RWPE2 (cell line): ENCODE results near the gene HIRIP3.

ENCODE experiments used
- ATAC-seq: fragments of 200-7000 bp; cut with Tn5 transposase; 3 replicates; pipeline ENCODE4 v1.9.1; 2021; ENCODE audit warnings: low read depth
- DNase-seq: peaks from one replicate; pipeline ENCODE4 v3.0.0-alpha.2; 2020; ENCODE audit warnings: low spot score
- H3K27ac ChIP-seq: fragments of 450-650 bp; 2 replicates; pipeline ENCODE4 v1.5.1; 2017; ENCODE audit warnings: mild to moderate bottlenecking; ENCODE audit not compliant: poor library complexity, severe bottlenecking
- H3K27me3 ChIP-seq: fragments of 250-450 bp; sonication (Bioruptor Pico); 2 replicates; pipeline ENCODE4 v1.5.1; 2021; ENCODE audit warnings: mild to moderate bottlenecking, moderate library complexity; ENCODE audit not compliant: insufficient read depth, poor library complexity, severe bottlenecking
- H3K36me3 ChIP-seq: fragments of 250-450 bp; sonication (Bioruptor Pico); 2 replicates; pipeline ENCODE4 v1.5.1; 2020; ENCODE audit warnings: low read depth, mild to moderate bottlenecking, moderate library complexity
- H3K4me1 ChIP-seq: fragments of 250-450 bp; sonication (Bioruptor Pico); 2 replicates; pipeline ENCODE4 v1.5.1; 2021; ENCODE audit warnings: mild to moderate bottlenecking, moderate library complexity; ENCODE audit not compliant: insufficient read depth, poor library complexity, severe bottlenecking
- H3K4me3 ChIP-seq: fragments of 250-450 bp; sonication (Bioruptor Pico); 2 replicates; pipeline ENCODE4 v1.5.1; 2021; ENCODE audit warnings: mild to moderate bottlenecking, moderate library complexity; ENCODE audit not compliant: severe bottlenecking
- H3K9me3 ChIP-seq: fragments of 250-450 bp; sonication (Bioruptor Pico); 2 replicates; pipeline ENCODE4 v1.5.1; 2021; ENCODE audit warnings: mild to moderate bottlenecking, moderate library complexity; ENCODE audit not compliant: severe bottlenecking
- CTCF ChIP-seq: fragments of 450-650 bp; IDR thresholded peaks from one replicate; pipeline ENCODE4 v1.5.1; 2017; ENCODE audit warnings: mild to moderate bottlenecking, moderate library complexity; ENCODE audit not compliant: poor library complexity, severe bottlenecking

HIRIP3 gene

DNA sequence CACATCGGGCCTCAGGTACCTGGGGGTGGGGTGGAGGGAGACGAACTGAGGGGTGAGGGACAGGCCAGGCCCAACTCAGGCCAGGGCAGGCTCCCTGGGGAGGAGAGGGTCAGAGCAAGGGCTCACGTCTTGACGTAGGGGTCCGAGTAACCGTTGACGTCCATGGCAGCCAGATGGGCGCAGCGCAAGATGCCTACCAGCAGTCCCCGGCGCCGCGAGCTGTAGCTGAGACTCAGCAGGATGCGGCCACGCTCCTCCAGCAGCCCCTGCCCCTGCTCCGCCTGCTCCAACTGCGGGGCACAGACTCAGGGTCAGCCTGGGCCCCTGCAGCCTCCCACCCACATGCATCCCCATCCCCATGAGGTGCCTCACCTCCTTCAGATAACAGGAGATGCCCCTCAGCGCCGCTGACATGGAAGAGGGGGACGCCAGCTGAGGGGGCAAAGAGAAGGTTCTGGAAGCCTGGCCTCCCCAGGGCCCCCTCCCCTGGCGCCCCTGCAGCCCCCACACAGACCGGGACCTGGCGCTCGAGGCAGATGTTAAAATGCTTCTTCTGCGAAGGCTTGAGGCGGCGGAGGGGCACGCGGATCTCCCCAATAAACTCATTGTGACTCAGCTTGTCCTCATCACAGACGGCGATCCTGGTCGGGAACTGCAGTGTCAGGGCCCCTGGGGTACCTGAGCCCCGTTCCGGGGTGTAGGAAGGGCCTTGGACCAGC, 11.4 kb upstream of the HIRIP3 start:
- no peak for TF ChIP-seq CTCF
- no peaks in the 10 kb centered on the region; the same call in 1 of the 2 replicates for H3K36me3 ChIP-seq
- no peak for ATAC-seq
- H3K4me1 ChIP-seq, result no peaks in the 10 kb centered on the region
- H3K9me3 ChIP-seq, result no peaks in the 10 kb centered on the region
- peaks cover 8% of the 10 kb centered on the region for H3K27me3 ChIP-seq
- H3K4me3 ChIP-seq, result no peak overlapping the region
- H3K27ac ChIP-seq, result no peak overlapping the region
- peak; percentile 65 for DNase-seq

DNA sequence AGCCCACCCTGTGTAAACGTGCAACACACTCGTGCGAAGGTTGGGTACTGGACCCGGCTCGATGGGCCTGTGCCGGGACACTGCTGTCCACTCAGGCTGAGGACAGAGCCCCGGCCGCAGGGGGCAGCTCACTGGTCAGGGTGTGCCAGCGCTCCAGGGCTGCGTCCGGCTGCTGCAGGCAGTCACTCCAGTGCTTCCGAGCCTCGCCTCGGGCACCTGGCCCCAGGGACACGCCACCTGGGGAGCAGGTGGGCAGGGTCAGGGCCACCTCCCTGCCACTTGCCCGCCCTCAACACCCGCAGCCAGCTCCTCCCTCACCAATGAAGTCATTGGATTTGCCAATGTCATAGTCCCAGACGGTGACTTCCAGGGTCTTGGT, 10.7 kb upstream of the HIRIP3 start:
- H3K4me1 ChIP-seq, result no peaks in the 10 kb centered on the region
- TF ChIP-seq CTCF, result no peak
- no peak for ATAC-seq

DNA sequence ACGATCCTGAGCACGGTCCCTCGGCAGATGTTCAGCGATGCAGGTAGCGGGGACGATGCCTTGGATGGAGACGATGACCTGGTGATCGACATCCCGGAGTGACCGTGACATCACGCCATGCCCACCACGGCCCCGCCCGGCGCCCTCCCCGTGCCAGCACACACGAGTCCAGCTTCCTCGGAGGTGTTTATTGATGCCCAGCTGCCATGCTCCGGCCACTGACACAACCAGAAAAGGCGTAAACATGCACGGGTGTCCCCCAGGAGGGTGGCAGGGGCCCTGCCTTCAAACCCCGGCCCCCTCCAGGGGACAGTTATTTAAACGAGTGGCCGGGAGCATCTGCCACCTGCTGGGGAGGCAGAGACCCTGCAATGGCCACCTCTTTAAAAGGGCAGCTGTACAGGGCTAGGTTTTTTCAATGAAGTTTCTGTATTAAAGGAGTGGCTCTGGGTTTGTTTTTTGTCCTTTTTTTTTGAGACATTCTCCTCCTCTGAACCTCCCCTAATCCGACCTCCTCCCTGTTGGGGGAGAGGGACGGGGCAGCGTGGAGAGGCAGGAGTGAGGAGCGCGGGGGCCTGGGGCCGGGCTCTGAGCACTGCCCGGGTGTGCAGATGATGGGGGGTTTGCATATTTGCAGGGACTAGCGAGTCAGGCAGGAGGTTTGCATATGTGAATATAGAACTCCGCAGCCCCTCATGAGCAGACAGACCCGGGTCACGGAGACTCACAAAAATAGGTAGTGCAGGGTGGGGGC, 10.1 kb upstream of the HIRIP3 start:
- TF ChIP-seq CTCF, result peak; percentile 79
- H3K36me3 ChIP-seq, result peaks cover 3% of the 10 kb centered on the region
- H3K4me1 ChIP-seq, result no peaks in the 10 kb centered on the region
- no peak overlapping the region for H3K27ac ChIP-seq
- ATAC-seq (peak; percentile 37; the same call in 2 of the 3 replicates), DNase-seq (no peak)
- no peak overlapping the region for H3K4me3 ChIP-seq
- no peaks in the 10 kb centered on the region for H3K9me3 ChIP-seq
- peaks cover 5% of the 10 kb centered on the region for H3K27me3 ChIP-seq

More for the DNA sequence above, 10.7 kb upstream of the HIRIP3 start:
- peak; percentile 62 for DNase-seq
- Histone ChIP-seq H3K36me3 (no peaks in the 10 kb centered on the region; the same call in 1 of the 2 replicates), H3K27ac (no peak overlapping the region), H3K9me3 (no peaks in the 10 kb centered on the region), H3K4me3 (no peak overlapping the region), H3K27me3 (peaks cover 8% of the 10 kb centered on the region)

DNA sequence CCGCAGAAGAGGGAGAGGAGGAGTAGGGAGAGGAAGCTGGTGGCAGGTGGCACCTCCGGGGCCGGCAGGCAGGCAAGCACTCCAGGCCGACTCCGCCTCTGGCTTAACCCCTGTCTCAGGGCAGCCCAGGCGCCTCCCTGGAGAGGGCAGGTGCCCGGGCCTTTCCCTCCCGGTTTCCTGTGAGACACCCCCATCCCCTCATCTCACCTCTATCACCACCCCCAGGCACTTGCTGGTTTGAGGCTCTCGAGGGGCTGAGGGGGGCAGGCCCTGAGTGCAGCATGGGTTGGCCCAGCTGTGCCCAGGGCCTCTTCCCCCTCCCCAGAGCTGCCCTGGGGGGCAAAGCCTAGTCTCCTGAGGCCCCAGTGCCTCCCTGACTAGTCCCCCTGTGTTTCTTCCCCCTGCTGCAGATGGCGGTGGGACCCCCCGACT, 9.4 kb upstream of the HIRIP3 start:
- TF ChIP-seq CTCF, result no peak
- ATAC-seq (peak; percentile 34; the same call in 2 of the 3 replicates), DNase-seq (peak; percentile 60)
- H3K36me3 ChIP-seq, result peaks cover 5% of the 10 kb centered on the region
- no peaks in the 10 kb centered on the region for H3K4me1 ChIP-seq
- H3K27me3 ChIP-seq, result no peaks in the 10 kb centered on the region
- H3K27ac ChIP-seq, result no peak overlapping the region
- H3K4me3 ChIP-seq, result no peak overlapping the region
- no peaks in the 10 kb centered on the region for H3K9me3 ChIP-seq
